GM12873 (cell line): ENCODE data around the gene MINDY4B.

ENCODE experiments used
- TF ChIP-seq, protein P1 (sequence below): IDR thresholded peaks from 2 replicates; pipeline ENCODE4 v1.5.1; 2012; ENCODE audit warnings: low read depth, mild to moderate bottlenecking, moderate library complexity, low read length, control low read depth; ENCODE audit not compliant: insufficient read depth; ENCODE audit errors: missing control alignments

MINDY4B gene

DNA sequence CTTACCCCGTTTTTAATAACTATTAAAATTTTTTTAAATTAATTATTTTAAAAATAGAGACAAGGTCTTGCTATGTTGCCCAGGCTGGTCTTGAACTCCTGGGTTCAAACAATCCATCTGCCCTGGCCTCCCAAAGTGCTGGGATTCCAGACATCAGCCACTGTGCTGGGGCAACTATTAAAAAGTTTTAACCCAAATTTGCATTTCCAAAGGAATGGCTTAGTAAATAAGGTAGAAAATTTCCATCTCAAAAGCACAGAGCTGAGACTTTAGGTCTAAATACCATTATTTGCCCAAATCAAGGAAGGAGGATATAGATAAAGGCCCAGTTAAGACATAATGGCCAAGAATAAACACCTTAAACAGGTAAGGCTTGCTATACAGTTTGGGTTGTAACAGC lies 56.4 kb downstream of the MINDY4B start:
- TF ChIP-seq, protein P1, sequence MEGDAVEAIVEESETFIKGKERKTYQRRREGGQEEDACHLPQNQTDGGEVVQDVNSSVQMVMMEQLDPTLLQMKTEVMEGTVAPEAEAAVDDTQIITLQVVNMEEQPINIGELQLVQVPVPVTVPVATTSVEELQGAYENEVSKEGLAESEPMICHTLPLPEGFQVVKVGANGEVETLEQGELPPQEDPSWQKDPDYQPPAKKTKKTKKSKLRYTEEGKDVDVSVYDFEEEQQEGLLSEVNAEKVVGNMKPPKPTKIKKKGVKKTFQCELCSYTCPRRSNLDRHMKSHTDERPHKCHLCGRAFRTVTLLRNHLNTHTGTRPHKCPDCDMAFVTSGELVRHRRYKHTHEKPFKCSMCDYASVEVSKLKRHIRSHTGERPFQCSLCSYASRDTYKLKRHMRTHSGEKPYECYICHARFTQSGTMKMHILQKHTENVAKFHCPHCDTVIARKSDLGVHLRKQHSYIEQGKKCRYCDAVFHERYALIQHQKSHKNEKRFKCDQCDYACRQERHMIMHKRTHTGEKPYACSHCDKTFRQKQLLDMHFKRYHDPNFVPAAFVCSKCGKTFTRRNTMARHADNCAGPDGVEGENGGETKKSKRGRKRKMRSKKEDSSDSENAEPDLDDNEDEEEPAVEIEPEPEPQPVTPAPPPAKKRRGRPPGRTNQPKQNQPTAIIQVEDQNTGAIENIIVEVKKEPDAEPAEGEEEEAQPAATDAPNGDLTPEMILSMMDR = no peak

DNA sequence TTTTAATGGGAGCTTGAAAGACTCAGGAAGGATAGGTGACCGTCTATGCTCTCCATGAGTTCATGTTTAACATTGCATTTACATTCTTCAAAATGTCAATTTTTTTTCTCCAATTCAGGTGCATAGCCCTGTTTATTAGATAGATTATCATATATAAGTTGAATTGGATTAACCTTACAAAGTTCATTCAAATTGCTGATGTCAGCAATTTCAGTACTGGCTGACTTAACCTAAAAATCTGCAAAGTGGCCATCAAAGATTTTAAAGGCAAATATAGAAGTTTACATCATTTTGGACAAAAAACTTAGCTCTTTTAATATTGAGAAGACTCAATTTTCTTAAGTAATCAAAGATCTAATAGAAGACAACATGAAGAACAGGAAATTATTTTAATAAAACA lies 57.8 kb downstream of the MINDY4B start:
- TF ChIP-seq, protein P1 = no peak

DNA sequence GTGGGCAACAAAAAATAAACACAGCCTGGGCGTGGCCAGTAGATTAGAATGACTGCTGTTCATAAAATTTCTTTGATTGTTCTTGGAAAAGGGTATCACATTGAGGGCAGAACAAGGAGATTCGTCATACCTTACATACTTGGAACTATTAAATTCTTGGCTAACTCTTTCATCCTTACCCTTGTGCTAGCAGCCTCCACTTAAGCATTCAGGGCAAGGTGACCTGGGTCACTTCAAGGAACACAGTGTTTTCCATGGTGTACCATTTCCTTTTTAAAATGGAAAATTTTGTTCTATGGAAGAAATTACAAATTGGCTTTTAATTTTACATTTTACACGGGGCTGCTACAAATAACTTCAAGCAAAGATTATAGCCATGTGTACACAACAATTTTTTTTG lies 60.8 kb downstream of the MINDY4B start:
- TF ChIP-seq, protein P1 = no peak

DNA sequence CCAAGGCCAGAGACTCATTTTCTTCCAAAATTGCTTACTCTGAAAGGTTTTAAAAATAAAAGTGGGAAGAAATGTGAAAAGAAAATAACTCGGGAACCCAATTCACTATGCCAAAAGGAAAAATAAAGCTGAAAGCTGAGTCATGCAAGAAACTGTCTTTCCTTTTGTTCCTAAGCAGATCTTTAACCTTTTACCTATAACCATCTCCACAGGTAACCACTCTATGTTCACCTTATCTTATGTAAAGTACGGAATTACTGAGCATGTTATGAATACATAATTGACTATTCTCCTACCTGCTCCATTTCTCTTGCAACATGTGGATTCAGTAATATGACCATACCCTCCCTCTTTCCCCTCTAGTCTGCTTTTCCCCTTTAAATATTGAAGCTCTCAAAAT lies 62.0 kb downstream of the MINDY4B start:
- TF ChIP-seq, protein P1 = no peak

DNA sequence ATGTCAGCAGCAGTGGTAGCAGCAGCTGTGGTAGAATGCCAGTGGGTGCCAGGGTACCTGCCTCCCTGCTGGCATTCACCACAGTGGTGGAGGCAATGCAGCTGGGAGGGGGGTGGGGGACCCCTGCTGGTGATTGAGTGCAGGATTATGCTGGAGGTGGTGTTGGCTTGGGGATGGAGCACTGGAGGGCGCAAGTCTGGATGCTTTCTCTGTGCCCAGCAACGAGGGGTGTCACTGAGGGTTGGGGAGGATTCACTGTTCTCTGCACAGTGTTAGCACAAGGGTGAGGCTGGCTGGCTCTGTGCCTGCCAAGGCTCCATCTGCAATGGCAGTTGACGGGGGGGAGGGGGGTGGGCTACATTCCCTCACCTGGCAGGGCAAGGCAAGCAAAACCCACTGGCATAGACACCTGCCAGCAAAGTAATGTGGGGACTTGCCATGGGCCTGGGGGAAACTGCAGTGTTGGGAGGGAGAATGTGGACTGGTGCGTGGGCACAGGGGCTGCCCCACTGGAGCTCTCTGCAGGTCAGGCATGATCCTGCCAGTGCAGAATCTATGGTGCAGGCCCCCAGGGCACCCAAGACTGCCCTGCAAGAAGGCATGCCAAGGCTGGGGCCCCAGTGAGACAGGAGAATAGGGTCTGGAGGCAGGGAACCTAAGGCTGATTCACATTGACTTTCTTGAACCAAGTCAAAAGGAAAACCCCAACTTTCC lies 64.3 kb downstream of the MINDY4B start:
- TF ChIP-seq, protein P1 = peak; percentile 37

DNA sequence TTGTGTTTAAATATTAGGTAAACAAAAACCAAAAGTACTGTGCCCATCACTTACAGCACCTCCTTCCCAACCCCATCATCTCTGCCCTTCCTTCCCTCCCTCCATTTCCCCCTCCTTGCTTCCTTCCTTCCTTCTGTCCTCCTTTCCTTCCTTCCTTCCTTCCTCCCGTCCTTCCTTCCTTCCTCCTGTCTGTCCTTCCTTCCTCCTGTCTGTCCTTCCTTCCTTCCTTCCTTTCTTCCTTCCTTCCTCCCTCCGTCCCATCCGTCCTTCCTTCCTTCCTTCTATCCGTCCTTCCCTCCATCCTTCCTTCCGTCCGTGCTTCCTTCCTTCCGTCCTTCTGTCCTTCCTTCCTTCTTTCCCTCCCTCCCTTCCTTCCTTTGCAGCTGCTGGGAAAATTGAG lies 74.5 kb downstream of the MINDY4B start:
- TF ChIP-seq, protein P1 = no peak

DNA sequence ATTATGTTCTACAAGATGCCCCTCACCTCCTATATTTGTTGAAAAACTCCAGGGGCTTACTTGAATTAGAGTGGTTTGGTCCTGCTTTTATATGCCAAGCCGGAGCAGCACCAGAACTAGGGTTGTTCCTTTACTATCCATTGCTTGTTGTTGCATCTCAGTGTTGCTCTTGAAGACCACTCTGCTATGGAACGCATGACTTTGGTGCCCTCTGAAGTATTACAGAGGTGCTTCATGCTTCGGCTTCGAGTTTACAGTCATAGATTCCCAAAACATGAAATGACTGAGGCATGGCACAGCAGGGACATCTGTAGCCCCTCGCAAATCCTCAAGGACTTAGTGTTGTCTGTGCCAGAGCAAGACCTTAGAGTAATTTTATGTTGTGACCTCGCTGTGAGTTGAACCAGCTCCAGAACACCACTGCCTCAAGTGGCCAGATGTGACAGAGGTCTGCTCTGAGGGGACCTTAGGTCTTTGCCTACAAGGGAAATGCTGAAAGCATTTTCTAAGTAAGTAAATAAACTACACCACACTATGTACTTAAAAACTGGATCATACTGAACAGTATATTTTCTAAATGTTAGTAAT lies 75.1 kb downstream of the MINDY4B start:
- TF ChIP-seq, protein P1 = peak; percentile 68
